ENCODE measurements around the gene AOPEP.

The AOPEP gene

DNA sequence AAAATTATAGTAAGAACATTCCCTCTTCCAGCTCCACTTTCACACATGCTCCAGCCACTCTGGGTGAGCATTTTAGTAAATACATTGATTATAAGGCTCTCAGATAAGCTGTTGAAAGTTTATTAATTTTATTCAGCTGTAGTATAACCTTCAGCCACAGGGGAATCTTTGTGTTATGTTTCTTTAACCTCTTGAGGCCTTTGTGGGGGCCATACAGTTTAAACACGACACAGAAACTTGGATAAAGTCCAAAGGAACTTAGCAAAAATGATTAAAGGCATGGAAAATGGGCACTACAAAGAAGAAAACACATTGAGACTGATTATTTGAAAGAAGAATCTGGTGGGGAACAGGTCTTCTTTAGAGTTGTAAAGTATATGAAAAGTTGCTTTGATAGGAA, 70.2 kb downstream of the AOPEP start:
- no peaks in the 10 kb centered on the region for H3K36me3 ChIP-seq (ENCODE audit: control insufficient read depth, insufficient read depth, low read length)
- peaks cover 3% of the 10 kb centered on the region for H3K4me1 ChIP-seq

GRCh38 chr9:94798201-94798600, 71.7 kb downstream of the AOPEP start:
- Histone ChIP-seq H3K36me3 (ENCODE audit: control insufficient read depth, insufficient read depth, low read length) (no peaks in the 10 kb centered on the region), H3K9me3 (ENCODE audit: control insufficient read depth, low read length) (no peaks in the 10 kb centered on the region), H3K27ac (no peak overlapping the region), H2AFZ (no peak overlapping the region), H3K4me2 (ENCODE audit: low read length) (no peak overlapping the region), H3K9ac (no peak overlapping the region), H3K79me2 (no peaks in the 10 kb centered on the region), H3K27me3 (ENCODE audit: control insufficient read depth, insufficient read depth, low read length) (no peaks in the 10 kb centered on the region), H3K4me3 (ENCODE audit: low read depth, low read length) (no peak overlapping the region), H3K4me1 (peaks cover 3% of the 10 kb centered on the region)
- TF ChIP-seq, protein P1, sequence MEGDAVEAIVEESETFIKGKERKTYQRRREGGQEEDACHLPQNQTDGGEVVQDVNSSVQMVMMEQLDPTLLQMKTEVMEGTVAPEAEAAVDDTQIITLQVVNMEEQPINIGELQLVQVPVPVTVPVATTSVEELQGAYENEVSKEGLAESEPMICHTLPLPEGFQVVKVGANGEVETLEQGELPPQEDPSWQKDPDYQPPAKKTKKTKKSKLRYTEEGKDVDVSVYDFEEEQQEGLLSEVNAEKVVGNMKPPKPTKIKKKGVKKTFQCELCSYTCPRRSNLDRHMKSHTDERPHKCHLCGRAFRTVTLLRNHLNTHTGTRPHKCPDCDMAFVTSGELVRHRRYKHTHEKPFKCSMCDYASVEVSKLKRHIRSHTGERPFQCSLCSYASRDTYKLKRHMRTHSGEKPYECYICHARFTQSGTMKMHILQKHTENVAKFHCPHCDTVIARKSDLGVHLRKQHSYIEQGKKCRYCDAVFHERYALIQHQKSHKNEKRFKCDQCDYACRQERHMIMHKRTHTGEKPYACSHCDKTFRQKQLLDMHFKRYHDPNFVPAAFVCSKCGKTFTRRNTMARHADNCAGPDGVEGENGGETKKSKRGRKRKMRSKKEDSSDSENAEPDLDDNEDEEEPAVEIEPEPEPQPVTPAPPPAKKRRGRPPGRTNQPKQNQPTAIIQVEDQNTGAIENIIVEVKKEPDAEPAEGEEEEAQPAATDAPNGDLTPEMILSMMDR (IDR thresholded peaks at IDR 0.05) = no peak

More for the DNA sequence above, 70.2 kb downstream of the AOPEP start:
- Histone ChIP-seq H3K4me2 (ENCODE audit: low read length) (no peak overlapping the region), H3K27ac (no peak overlapping the region), H2AFZ (no peak overlapping the region), H3K9ac (no peak overlapping the region), H3K79me2 (no peaks in the 10 kb centered on the region), H3K27me3 (ENCODE audit: control insufficient read depth, insufficient read depth, low read length) (no peaks in the 10 kb centered on the region), H3K9me3 (ENCODE audit: control insufficient read depth, low read length) (no peaks in the 10 kb centered on the region), H3K4me3 (ENCODE audit: low read depth, low read length) (no peak overlapping the region)
- TF ChIP-seq, protein P1 (IDR thresholded peaks at IDR 0.05) = no peak

GRCh38 chr9:94798708-94799107, 72.2 kb downstream of the AOPEP start:
- Histone ChIP-seq H3K27me3 (ENCODE audit: control insufficient read depth, insufficient read depth, low read length) (no peaks in the 10 kb centered on the region), H3K4me2 (ENCODE audit: low read length) (no peak overlapping the region), H3K9me3 (ENCODE audit: control insufficient read depth, low read length) (no peaks in the 10 kb centered on the region), H3K79me2 (no peaks in the 10 kb centered on the region), H3K9ac (no peak overlapping the region), H3K4me3 (ENCODE audit: low read depth, low read length) (no peak overlapping the region), H3K4me1 (peaks cover 3% of the 10 kb centered on the region), H3K36me3 (ENCODE audit: control insufficient read depth, insufficient read depth, low read length) (no peaks in the 10 kb centered on the region), H3K27ac (no peak overlapping the region), H2AFZ (no peak overlapping the region)
- TF ChIP-seq, protein P1 (IDR thresholded peaks at IDR 0.05) = no peak

GRCh38 chr9:94799578-94800264, 73.2 kb downstream of the AOPEP start:
- Histone ChIP-seq H3K4me1 (peaks cover 3% of the 10 kb centered on the region), H3K79me2 (no peaks in the 10 kb centered on the region), H3K36me3 (ENCODE audit: control insufficient read depth, insufficient read depth, low read length) (no peaks in the 10 kb centered on the region), H3K9me3 (ENCODE audit: control insufficient read depth, low read length) (no peaks in the 10 kb centered on the region), H3K9ac (no peak overlapping the region), H2AFZ (no peak overlapping the region), H3K4me3 (ENCODE audit: low read depth, low read length) (no peak overlapping the region), H3K27me3 (ENCODE audit: control insufficient read depth, insufficient read depth, low read length) (no peaks in the 10 kb centered on the region), H3K4me2 (ENCODE audit: low read length) (no peak overlapping the region), H3K27ac (no peak overlapping the region)
- TF ChIP-seq, protein P1 (IDR thresholded peaks at IDR 0.05) = no peak
